OCI-LY1 (cell line): ENCODE data around the gene DDI2.

Source experiments
- CTCF ChIP-seq: fragments of 200-600 bp; sonication (generic), shearing (Covaris generic); IDR thresholded peaks from 2 replicates; pipeline ENCODE4 v1.5.1; 2017; ENCODE audit warnings: mild to moderate bottlenecking, antibody characterized with exemption, low read length, moderate library complexity, mixed read lengths
- EZH2 ChIP-seq: fragments of 200-600 bp; sonication (generic), shearing (Covaris generic); IDR thresholded peaks from 2 replicates; pipeline ENCODE4 v1.8.0; 2017; ENCODE audit warnings: borderline replicate concordance, mixed run types, mild to moderate bottlenecking, antibody characterized with exemption, low read length, moderate library complexity, mixed read lengths

GRCh38 chr1:15610167-15610566 lies 7.1 kb upstream of the DDI2 start:
- TF ChIP-seq EZH2: no peak
- TF ChIP-seq CTCF: no peak
